ENCODE results near the gene DDX39B. TPM values are rescaled to one million over a fixed set of nuclear protein-coding genes. Genes with fewer than 3 reads are reported as not detected.

DDX39B gene
- total and polyA plus RNA-seq, 2 of the 4 experiments (the other 2 are of a cell fraction): 371 to 796 TPM

- in situ Hi-C loops (cut with MboI; ENCODE audit: low sequenced_read_pairs): no loop called here
- TF ChIP-seq RCOR1 (IDR thresholded peaks at IDR 0.05; ENCODE audit: insufficient replicate concordance, low read length): no peak
- no peak for TF ChIP-seq CEBPB (IDR thresholded peaks at IDR 0.05; ENCODE audit: low read depth, low read length)
- WGBS, 2 experiments (ENCODE audit: extremely low coverage in 2 of 2, insufficient read length in 1 of 2): 71% methylated on average over 6 of the region's 19 CpGs; no CpG with 5 or more reads in 1 of the 2 experiments
Measured at GRCh38 chr6:31576897-31577578, 35.2 kb upstream of the DDX39B start.

More at GRCh38 chr6:31576897-31577578, 35.2 kb upstream of the DDX39B start:
- ChIA-PET POLR2A (ENCODE audit: unreplicated experiment) (no interaction called here), CTCF (interaction anchor here (1.1 to 1.2 kb wide), 2 partner anchors 26 to 31 kb away, joined by 3 read pairs; partner anchors contain the start of gene ATP6V1G2)
- no peak overlapping the region for H3K4me2 ChIP-seq (ENCODE audit: low read depth, low read length)
- no peak overlapping the region for H3K18ac ChIP-seq (ENCODE audit: low read depth, low read length)
- H3K27me3 ChIP-seq (ENCODE audit: control insufficient read depth, insufficient read depth, low read length): peaks cover 28% of the 10 kb centered on the region
- no peak overlapping the region for H2BK120ac ChIP-seq (ENCODE audit: low read depth, low read length)
- dilution Hi-C loops (cut with HindIII; ENCODE audit: low sequenced_read_pairs, unreplicated experiment): no loop called here
- no peak overlapping the region for H3K27ac ChIP-seq (ENCODE audit: insufficient read depth, low read length)
- H3K56ac ChIP-seq (ENCODE audit: extremely low read depth, insufficient read depth, low read length): no peak overlapping the region
- no peak overlapping the region for H4K8ac ChIP-seq (ENCODE audit: low read depth in 2 of 2, low read length in 2 of 2)
- no peak overlapping the region for H2BK15ac ChIP-seq (ENCODE audit: low read depth, low read length)
- no peak overlapping the region for H2AK5ac ChIP-seq (ENCODE audit: low read depth, low read length)
- H2AFZ ChIP-seq (replicated peaks; ENCODE audit: low read length, poor library complexity): no peak overlapping the region
- intact Hi-C loops (cut with micrococcal nuclease): no loop called here
- peaks cover 4% of the 10 kb centered on the region; the same call in 1 of the 2 replicates for H3K4me1 ChIP-seq (ENCODE audit: control insufficient read depth, insufficient read depth, low read length)
- H4K5ac ChIP-seq (ENCODE audit: low read depth, low read length): no peak overlapping the region
- H3K79me1 ChIP-seq (ENCODE audit: low read depth in 1 of 2, low read length in 2 of 2): no peaks in the 10 kb centered on the region
- H3K4me3 ChIP-seq (ENCODE audit: insufficient read depth, low read depth, low read length): no peak overlapping the region
- H2BK20ac ChIP-seq (ENCODE audit: low read depth, low read length): no peak overlapping the region
- no peak for DNase-seq
- no peak overlapping the region for H4K91ac ChIP-seq (ENCODE audit: insufficient read depth, low read depth, low read length)
- H3K36me3 ChIP-seq (ENCODE audit: control insufficient read depth, insufficient read depth, low read length): no peaks in the 10 kb centered on the region
- H2BK5ac ChIP-seq (ENCODE audit: low read depth, low read length, poor library complexity, severe bottlenecking): no peak overlapping the region
- no peaks in the 10 kb centered on the region; the same call in 1 of the 2 replicates for H3K9me1 ChIP-seq (ENCODE audit: insufficient read depth, low read length)
- no TSS peak for BruUV-seq (replicated peaks)
- no peak overlapping the region for H3K4ac ChIP-seq (ENCODE audit: low read depth, low read length)
- H3K23ac ChIP-seq (ENCODE audit: low read depth, low read length): no peak overlapping the region
- no peaks in the 10 kb centered on the region for H3K9me3 ChIP-seq (ENCODE audit: control insufficient read depth, insufficient read depth, low read length)
- no peak overlapping the region for H2AK9ac ChIP-seq (replicated peaks; ENCODE audit: low read depth, low read length, poor library complexity)
- no peak for ATAC-seq (ENCODE audit: low read depth)
- no peak overlapping the region for H3K14ac ChIP-seq (replicated peaks; ENCODE audit: low read depth, low read length)
- no peaks in the 10 kb centered on the region for H4K20me1 ChIP-seq (ENCODE audit: insufficient read depth, low read length)
- H3K9ac ChIP-seq (ENCODE audit: low read depth, low read length): no peak overlapping the region
